Ureter (tissue), 1 donor: ENCODE data around the gene FOSB. TPM values are rescaled to one million over a fixed set of nuclear protein-coding genes. Genes with fewer than 3 reads are reported as not detected.
"Not testable (repeated sequence)": the region's sequence is repeated elsewhere in the genome, so short reads cannot be mapped to it uniquely, and the experiment has no call there.

Source experiments
- DNase-seq: peaks from one replicate; pipeline ENCODE4 v3.0.0-alpha.2; 2020; ENCODE audit warnings: low spot score
- total RNA-seq: library from RNA; stranded (reverse); gene quantifications from one replicate; pipeline ENCODE4 v1.2.4, GENCODE V29; 2023
- donor health status: DM: yes; HTN: yes; CAD: no.

FOSB gene
- 1.5 TPM for total RNA-seq

DNA sequence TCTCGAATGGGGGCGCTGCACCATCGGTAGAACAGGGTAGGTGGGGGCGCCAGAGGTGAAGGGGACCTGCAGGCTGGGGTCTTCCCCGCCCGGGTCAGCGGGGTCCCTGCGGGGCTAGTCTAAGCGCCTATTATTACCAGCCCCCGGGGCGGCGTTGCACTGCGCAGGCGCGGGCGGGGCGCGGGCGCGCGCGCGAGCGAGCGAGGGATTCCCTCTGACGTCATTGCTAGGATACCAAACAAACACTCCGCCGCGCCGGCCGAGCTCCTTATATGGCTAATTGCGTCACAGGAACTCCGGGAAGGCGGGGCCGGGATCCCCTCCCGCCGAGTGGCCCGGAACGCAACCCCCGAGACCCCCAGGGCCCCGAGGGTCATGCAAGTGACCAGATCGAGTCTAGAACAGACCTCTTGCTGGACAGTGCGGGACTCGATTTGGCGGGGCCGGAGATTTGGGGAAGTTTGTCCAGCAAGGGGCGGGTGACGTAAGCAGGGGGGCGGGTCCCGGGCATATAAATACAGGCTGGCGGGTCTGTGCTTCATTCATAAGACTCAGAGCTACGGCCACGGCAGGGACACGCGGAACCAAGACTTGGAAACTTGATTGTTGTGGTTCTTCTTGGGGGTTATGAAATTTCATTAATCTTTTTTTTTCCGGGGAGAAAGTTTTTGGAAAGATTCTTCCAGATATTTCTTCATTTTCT is at the start of gene FOSB:
Gene FOSB (plus strand): TSS at position 541 of the 703 bp plus-strand sequence. CDS start 591 bp downstream, outside the sequence.
- DNase-seq, result peak; percentile 95

DNA sequence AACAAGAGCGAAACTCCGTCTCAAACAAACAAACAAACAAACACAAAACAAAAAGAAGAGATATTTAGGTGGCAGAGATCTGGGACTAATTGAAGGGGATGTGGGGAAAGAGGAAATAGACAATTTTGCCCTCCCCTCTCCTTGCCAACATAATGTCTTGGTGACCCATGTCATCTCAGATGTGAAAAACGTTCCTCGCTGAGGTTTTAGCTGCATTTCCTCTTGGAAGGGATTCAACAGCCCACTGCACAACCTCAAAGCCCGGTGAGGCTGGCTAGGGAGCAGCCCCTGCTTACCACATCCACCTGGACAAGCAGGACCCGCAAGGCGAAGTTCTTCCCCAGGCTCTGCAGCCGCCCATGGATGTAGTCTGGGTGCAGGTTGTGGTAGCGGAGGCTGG is 49.0 kb upstream of the FOSB start:
- DNase-seq, result no peak

DNA sequence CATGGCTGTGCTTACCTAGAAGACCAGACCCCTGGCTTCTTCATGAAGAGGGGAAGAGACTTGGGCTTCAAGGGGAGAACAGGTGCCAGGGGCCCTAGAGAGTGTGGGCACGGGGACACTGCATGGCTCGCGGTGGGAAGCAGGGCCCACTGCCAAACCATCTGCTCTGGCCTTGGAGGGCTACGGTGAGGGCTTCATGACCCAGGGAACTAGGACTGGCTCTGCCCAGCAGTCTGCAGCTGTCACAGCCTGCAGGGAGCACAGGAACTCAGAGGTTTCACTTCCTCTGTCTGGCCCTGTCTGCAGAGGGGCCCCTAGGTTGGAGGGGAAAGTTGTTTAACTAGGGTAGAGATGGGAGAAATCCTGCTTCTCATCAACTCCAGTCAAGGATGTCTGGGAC is 48.4 kb upstream of the FOSB start:
- DNase-seq, result no peak

DNA sequence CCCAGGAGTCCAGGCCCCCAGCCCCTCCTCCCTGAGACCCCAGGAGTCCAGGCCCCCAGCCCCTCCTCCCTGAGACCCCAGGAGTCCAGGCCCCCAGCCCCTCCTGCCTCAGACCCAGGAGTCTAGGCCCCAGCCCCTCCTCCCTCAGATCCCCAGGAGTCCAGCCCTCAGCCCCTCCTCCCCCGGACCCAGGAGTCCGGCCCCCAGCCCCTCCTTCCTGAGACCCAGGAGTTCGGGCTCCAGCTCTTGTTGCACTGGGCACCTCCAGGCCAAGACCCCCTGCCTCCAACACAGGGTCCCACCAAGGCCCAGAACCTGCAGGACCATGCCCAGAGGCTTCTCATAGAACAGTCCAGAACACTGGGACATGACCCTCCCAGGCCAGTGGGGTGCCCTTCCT is 47.9 kb upstream of the FOSB start:
- no peak for DNase-seq

DNA sequence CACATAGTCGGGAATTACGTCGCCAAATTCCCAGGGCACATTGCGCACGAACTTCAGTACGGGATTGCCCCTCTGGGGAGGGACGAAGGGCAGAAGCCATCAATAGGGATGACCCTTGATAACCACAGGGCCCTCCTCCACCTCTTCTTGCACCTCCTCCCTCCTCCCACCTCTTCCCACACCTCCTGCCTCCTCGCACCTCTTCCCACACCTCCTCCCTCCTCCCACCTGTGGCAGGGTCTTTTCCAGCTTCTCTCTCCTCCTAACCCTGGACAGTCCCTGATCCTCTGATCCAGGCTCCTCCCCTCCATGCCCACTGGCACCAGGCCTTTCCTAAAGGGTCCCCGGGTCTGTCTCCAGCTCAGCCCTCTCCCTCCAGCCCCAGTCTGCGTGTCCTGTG is 47.4 kb upstream of the FOSB start:
- DNase-seq, result no peak

DNA sequence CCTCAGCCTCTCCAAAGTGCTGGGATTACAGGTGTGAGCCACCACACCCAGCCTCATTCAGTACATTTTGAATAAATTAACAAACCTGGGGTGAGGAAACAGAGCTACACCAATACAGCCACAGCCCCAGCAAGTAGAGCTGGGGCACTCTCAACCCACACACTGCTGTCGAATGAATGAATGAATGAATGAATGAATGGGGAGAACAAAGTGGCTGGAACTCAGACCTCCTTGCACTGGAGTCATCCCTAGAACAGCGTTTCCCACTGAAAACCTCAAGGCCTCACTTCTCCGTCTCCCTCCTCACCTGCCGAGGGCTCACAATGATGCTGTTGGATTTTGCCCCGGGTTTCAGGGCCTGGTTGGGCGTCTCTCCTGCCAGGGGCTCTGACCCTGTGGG is 46.9 kb upstream of the FOSB start:
- DNase-seq, result no peak

DNA sequence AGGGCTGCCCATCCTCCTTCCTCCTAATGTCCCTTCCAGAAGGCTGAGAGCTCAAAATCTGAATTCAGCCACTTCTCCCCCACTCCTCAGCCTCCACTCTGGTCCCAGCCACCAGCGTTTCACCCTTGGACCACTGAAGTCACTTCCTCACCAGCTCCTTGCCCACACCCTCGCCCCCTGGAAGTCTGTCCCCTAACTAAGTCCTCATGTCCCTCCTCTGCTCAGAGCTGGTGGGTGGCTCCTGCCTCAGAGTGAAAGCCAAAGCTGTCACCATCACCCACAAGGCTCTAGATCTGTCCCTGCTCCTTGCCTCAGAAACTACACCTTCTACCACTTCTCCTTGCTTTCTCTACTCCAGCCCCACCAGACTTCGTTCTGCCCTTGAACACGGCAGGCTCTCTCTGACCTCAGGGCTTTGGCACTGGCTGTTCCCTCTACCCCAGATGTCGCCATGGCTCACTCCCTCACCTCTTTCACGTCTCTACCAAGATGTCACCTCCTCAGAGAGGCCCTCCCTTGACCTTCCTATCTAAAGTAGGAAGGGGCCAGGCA is 45.8 kb upstream of the FOSB start:
- DNase-seq, result no peak

DNA sequence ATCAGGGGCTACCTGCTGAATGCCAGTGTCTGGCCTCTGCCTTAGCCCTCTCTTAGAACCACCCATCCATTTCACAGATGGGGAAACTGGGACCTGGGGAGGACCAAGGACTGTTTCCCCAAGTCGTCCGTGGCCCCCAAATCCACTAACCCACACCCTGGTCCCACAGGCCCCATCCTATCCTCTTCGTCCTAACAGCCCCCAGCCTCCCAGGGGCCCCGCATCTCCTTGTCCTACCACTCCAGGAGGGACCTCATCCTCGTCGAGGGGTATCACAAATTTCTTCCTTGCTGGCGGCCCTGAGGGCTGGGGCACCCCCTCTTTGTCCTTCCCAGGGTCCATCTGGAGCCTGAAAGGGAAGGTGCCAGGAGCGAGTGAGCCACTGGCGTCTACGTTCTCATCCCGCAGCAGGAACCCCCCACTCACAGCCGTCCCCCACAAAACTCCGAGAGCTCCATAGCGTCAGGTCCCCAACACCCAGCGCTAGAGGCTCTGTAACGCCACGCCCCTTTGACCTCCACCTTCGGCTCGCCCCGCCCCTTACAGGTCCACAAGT is 44.7 kb upstream of the FOSB start:
- no peak for DNase-seq

DNA sequence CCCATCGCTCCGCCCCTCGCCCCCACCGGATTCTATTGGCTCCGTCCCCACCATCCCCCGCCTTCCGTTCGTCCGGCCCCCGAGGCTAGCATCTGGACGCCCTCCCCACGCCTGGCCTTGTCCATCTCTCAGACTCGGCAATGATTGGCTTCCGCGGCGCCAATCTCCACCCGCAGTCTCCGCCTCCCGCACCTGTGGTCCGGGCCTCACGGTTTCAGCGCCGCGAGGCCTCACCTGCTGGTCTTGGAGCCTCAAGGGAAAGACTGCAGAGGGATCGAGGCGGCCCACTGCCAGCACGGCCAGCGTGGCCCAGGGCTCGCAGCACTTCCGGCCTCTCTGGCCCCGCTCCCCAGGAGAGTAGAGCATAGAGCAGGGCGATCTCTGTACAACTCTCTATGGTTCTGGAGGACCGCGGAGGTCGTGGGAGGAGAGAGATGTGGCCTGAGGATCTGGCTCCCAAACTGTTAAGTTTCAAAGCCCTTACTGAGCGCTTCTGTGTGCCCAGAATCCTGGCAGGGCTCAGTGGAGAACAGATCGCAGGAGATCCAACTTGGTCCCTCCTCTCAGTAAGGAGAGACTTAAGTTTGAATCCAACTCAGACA is 44.1 kb upstream of the FOSB start, which contains the start of gene ERCC1:
Gene ERCC1 (minus strand): TSS at position 329 of the 602 bp plus-strand sequence. CDS start 543 bp downstream, outside the sequence.
- DNase-seq, result peak; percentile 96

DNA sequence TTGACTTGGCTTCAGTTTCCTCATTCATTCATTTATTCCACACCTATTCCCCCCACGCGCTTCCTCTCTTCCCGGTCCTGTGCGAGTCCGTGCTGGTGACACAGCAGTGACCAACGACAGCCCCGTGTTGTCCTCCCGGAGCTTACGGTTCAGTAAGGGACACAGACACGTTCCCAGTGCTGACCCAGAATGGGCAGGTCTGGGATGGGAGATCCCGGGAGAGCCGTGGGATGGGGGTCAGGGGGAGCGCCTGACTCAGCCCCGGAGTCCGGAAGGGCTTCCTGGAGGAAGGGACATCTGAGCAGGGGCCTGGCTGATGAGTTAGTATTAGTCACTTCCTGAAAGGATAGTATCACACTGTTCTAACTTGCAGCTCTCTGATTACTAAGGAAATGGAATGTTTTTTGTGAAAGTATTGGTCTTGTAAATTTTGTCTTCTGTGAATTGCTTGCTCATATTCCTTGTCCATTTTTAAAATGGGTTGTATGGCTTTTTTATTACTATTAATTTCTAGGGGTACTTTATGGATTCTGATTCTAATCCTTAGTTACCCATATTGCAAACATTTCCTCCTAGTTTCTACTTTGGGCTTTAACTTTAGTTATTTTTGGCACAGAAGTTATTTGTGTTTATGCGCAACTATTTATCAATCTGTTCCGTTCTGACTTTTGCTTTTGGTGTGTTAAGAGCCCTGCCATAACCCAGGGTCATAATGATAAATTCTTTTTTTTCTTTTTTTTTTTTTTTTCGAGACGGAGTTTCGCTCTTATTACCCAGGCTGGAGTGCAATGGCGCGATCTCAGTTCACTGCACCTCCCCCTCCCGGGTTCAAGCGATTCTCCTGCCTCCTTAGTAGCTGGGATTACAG is 43.4 kb upstream of the FOSB start:
- peak; percentile 76 for DNase-seq

DNA sequence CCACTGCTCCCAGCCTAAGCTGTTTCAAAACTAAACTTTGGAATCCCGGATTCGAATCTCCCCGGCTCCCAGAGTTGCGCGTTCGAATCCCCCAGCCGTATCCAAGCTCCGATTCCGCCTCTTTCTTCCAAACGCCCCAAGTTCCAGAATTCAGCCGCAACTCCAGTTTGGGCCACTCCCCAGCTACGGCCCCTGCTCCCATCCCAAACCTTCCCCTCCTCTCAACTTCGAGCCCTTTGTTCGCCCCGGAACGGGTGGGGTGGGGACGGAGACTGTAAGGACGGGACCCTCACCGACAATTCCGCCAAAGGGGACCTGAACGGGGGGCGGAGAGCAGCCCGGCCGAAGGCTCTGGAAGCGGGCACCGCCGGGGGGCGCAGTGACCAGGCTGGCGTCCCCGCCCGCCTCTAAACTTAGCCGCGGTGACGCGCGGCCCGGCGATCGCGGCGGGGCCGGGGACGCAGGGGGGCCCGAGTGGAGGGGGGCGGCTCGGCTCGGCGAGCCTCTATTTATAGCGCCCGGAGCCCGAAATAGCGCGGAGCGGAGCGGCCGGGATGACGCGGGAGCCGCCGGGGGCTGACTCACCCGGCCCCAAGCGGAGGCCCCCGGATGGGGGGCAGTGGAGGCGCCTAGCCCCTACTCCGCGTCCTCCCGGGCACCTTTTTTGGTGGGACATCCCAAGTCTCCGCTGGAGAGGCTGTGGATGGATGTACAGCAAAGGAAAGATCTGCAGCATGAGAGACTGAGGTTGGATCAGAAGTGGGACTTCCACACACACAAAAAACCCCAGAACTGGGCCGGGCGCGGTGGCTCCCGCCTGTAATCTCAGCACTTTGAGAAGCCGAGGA is 39.2 kb upstream of the FOSB start:
- DNase-seq, result no peak

DNA sequence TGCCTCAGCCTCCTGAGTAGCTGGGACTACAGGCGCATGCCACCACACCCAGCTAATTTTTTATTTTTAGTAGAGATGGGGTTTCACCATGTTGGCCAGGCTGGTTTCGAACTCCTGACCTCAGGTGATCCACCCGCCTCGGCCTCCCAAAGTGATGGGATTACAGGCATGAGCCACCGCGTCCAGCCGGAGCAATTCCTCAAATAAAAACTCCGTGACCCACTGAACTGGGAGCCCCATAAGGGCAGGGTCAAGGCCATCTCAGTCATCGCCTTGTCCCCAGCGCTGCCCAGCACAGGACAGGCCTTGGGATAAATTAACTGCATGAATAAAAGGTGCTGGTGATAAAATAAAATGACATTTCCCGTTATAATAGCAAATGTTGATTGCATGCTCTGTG is 37.9 kb upstream of the FOSB start:
- DNase-seq, result not testable (repeated sequence)

DNA sequence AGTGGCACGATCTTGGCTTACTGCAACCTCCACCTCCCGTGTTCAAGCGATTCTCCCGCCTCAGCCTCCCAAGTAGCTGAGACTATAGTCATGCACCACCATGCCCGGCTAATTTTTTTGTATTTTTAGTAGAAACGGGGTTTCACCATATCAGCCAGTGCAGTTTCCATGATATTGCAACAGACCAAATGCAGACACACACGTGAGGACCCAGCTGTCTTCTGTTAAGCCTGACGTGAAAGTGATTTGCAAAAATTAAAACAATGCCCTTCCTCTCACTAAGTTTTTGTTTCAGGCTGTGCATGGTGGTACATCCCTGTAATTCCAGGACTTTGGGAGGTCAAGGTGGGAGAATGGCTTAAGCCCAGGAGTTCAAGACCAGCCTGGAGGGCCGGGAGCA is 36.8 kb upstream of the FOSB start:
- DNase-seq, result not testable (repeated sequence)

DNA sequence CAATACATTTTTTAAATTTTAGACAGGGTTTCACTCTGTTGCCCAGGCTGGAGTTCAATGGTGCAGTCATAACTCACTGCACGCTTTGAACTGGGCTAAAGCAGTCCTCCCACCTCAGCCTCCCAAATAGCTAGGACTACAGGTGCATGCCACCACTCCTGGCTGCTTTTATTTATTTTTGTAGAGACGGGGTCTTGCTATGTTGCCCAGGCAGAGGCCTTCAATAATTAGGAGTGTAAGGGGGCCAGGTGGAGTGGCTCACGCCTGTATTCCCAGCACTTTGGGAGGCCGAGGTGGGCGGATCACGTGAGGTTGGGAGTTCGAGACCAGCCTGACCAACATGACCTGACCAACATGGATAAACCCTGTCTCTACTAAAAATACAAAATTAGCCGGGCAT is 35.3 kb upstream of the FOSB start:
- not testable (repeated sequence) for DNase-seq

DNA sequence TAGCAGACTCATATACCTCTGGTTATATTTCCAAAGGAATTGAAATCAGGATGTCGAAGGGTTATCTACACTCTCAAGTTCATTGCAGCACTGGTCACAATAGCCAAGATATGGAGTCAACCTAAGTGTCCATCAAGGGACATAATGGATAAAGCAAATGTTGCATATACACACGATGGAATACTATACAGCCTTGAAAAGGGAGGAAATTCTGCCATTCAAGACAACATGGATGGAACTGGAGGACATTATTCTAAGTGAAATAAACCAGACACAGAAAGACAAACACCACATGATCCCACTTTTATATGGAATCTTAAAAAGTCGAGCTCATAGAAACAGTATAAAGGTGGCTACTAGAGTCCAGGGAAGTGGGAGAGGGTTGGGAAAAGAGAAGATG is 30.5 kb upstream of the FOSB start:
- DNase-seq, result no peak

DNA sequence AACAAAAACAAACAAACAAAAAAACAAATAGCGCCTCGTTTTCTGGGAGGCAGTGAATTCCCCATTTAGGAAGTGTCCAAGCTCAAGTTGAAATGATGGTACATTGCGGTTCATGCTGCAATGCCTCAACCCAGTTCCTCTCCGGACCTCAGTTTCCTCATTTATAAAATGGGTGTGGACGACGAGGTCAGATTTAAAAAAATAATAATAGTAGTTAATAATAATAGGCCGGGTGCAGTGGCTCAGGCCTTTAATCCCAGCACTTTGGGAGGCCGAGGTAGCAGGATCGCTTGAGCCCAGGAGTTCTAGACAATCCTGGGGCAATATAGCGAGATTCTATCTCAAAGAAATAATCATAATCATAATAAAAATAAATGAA is 28.6 kb upstream of the FOSB start:
- DNase-seq, result no peak

DNA sequence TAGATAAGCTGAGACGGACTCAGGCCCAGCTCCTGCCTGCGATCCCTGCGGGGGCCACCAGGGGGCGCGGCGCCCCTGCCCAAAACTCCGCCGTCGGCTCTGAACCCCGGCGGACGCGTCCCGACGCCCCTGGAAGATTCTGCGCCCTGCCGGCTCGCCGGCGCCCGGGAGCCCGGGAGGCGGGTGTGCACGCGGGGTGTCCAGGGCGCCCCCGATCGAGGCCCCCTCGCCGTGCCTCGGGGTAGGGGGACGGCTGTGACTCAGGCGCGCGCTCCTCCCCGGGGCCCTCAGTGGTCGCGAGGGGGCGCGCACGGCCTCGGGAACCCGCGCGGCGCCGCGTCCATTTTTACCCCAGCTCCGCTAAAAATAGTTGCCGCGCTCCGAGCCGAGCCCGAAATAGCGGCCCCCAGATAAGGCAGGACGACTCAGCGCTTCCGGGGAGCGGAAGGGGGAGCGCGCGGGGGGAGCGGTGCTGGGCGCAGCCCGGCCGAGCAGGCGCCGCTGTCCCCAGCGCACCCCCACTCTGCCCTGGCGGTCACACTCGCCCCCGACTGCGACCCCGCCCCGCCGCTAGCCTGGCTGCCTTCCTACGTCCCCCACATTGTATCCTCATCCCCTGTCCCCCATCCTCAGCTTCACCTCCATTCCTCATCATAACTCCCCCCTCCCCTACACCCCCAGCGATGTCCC is 28.1 kb upstream of the FOSB start:
- DNase-seq, result peak; percentile 86

DNA sequence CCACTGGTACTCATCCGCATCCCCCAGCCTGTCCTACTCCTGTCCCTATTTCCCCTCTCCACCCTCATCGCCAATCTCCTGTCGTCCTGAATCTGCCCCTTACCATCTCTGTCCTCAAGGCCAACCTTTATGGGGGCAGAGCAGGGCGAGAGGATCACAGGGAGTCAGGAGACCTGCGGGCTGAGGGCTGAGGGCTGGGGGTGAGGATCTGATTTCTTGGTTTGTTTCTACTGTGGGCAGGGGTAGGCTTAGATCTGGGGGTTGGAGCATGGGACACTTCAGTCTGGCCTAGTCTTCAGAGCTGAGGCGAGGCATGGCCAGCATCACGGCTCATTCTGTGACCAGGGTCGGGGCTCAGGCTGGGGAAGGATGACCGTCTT is 27.5 kb upstream of the FOSB start:
- no peak for DNase-seq

DNA sequence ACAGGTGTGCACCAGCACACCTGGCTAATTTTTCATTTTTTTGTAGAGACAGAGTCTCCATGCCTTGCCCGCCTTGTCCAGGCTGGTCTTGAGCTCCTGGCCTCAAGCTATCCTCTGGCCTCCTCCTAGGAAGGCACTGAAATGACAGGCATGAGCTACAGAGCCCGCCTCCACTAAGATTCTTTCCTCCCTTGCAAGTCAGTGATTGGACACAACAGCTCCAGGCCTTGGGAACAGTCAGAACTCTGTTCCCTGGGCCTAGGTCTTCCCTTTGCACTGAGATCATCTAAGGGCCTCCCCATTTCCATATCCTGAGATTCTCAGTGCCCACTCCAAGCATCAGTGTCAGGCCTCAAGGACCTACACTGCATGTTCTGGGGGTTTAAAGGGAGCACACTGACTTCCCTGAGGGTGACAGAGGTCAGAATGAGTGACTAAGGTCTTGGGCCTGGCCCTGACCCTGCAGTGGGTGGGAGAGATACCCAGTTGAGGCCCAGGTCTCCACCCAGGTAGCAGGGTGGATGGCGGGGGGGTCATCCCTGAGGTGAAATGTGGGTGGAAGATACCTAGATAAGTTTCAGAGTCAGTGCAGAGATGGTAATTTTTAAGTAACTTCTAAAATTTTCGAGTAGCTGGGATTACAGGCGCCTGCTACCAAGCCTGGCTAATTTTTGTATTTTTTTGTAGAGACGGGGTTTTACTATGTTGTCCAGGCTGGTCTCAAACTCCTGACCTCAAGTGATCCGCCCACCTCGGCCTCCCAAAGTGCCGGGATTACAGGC is 26.7 kb upstream of the FOSB start:
- no peak for DNase-seq

DNA sequence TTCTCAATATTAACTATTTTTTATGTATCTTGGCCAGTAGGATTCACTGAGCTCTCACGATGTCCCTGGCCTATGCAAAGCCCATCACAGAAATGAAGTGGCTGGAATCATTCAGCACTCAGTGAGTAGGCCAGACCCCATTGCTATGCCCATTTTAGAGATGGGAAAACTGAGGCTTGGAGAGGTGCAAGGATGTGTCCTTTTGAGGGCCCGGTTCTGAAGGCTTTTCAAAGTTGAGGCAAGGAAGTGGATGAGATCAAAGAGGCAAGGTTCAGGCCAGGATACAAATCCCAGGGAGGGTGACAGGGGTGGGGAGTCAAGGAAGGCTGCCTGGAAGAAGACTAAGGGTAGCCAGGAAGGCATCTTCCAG is 25.4 kb upstream of the FOSB start:
- DNase-seq, result no peak
